WERI-Rb-1 (cell line): ENCODE measurements around the gene SLC12A9.

ENCODE experiments used
- DNase-seq: peaks from one replicate; pipeline ENCODE4 v3.0.0-alpha.2; 2020
- H3K27ac ChIP-seq: fragments of 250-450 bp; sonication (Bioruptor Pico); 2 replicates; pipeline ENCODE4 v1.5.1; 2020; ENCODE audit warnings: mild to moderate bottlenecking, moderate library complexity
- H3K27me3 ChIP-seq: fragments of 250-450 bp; sonication (Bioruptor Pico); 2 replicates; pipeline ENCODE4 v1.5.1; 2021; ENCODE audit warnings: mild to moderate bottlenecking, low read depth, moderate library complexity; ENCODE audit not compliant: insufficient read depth, severe bottlenecking
- H3K36me3 ChIP-seq: fragments of 250-450 bp; sonication (Bioruptor Pico); 2 replicates; pipeline ENCODE4 v1.5.1; 2020; ENCODE audit warnings: mild to moderate bottlenecking, moderate library complexity
- H3K4me3 ChIP-seq: 2 replicates; pipeline ENCODE4 v1.5.1; 2011; ENCODE audit warnings: low read depth, mild to moderate bottlenecking, control low read depth, low read length
- H3K9me3 ChIP-seq: fragments of 250-450 bp; sonication (Bioruptor Pico); 2 replicates; pipeline ENCODE4 v1.5.1; 2021; ENCODE audit warnings: mild to moderate bottlenecking, moderate library complexity; ENCODE audit not compliant: severe bottlenecking
- TF ChIP-seq, protein P1 (sequence below): IDR thresholded peaks from 2 replicates; pipeline ENCODE4 v1.5.1; 2011; ENCODE audit warnings: low read depth, mild to moderate bottlenecking, control low read depth, inconsistent platforms, low read length

Gene SLC12A9

DNA sequence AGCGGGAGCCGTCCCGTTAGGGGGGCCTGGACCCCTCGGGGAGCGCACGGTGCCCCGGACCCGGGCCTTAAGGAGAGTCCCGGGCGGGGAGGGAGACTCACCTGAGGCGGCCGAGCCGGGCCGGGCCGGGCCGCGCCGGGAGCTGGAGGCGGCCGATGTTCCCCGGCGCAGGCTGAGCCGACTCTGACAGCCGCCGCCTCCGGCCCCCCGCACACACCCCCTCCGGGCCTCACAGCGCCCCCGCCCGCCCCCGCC is 43.1 kb downstream of the SLC12A9 start, which contains the start of gene ACHE:
TSS of gene ACHE (minus strand) at position 188 of the 255 bp plus-strand sequence. CDS start 1,656 bp downstream, outside the sequence.
- no peak for DNase-seq
- Histone ChIP-seq H3K27ac (no peak within 1 kb of the TSS), H3K27me3 (peaks cover 58% of the 10 kb centered on the region), H3K36me3 (no peaks in the 10 kb centered on the region), H3K4me3 (peak within 1 kb of the TSS; percentile 41), H3K9me3 (no peaks in the 10 kb centered on the region)
- TF ChIP-seq, protein P1, sequence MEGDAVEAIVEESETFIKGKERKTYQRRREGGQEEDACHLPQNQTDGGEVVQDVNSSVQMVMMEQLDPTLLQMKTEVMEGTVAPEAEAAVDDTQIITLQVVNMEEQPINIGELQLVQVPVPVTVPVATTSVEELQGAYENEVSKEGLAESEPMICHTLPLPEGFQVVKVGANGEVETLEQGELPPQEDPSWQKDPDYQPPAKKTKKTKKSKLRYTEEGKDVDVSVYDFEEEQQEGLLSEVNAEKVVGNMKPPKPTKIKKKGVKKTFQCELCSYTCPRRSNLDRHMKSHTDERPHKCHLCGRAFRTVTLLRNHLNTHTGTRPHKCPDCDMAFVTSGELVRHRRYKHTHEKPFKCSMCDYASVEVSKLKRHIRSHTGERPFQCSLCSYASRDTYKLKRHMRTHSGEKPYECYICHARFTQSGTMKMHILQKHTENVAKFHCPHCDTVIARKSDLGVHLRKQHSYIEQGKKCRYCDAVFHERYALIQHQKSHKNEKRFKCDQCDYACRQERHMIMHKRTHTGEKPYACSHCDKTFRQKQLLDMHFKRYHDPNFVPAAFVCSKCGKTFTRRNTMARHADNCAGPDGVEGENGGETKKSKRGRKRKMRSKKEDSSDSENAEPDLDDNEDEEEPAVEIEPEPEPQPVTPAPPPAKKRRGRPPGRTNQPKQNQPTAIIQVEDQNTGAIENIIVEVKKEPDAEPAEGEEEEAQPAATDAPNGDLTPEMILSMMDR: no peak

DNA sequence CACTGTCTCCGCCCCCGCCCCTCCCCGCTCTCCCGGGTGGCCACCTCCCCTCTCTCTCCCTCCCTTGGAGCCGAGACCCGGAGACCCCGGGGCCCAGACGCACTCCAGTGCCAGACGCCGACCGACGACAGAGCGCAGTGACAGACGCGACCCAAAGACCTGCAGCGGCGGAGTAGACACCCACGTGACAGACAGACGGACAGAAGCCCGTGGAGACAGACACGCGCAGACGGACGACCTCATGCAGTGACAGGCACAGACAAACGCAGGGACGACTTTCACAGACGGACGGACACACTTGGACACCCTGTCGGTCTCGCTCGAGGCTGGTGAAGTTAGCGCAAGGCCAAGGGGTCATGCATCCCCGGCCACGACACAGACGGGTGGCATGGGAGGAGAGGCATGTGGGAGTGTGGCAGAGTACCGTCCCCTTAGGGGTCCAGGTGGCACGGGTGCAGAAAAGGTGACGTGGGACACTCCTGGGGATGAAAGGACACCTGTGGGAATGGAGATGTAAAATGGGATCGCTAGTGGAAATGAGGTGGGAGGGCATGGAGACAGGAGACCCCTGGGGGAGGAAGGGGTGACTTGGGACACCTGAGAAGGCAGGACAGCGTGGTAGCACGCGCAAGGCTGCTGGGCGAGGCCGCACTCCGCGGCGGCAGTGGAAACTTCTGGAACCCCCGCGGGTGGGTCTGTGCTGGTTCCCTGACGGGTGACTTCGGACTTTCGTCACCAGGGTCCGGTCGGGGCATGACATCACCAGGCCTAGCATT is 43.6 kb downstream of the SLC12A9 start:
- Histone ChIP-seq H3K36me3 (no peaks in the 10 kb centered on the region), H3K4me3 (peak overlapping the region; percentile 22), H3K27me3 (peaks cover 62% of the 10 kb centered on the region), H3K9me3 (no peaks in the 10 kb centered on the region), H3K27ac (no peak overlapping the region)
- DNase-seq: peak; percentile 51
- TF ChIP-seq, protein P1: no peak

DNA sequence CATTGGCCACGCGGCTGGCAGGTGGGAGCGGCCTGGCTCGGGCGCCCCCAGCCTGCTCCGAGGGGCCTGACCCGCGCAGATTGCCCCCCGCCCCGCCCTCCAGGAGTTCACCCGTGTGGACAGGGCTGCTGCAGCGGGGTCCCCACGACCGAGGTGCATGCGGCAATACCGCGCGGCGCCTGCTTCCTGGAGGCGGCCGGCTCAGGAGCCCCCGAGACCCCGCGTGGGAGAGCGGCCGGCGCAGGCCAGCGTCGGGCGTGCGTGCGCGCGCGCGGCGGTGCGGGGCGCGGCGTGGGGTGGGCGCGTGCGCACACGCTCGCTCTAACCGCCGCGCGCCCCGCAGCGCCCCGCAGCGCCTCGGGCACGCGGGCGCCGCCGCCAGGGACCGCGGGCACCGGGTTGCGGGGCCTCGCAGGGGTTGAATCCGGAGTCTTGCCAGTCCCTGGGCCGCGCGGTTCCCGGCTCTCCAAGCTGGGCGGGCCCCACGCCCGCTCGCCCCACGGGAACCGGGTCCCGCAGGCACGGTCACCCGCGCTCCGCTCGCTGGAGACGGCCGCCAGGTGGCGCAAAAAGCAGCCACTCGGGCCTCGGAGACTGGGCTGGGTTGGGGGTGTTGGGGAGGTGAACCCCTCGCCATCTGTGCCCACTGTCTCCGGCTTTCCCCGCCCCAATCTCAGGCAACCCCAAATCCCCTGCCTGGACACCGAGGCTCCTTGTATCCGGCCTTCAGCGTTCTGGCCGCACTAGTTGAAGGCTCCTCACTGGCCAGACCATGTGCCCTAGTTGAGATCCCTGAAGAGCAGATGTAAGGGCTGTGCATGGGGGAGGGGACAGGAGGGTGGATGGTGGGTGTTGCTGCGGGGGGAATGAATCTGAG is 44.5 kb downstream of the SLC12A9 start:
- Histone ChIP-seq H3K4me3 (peak overlapping the region; percentile 24), H3K27me3 (peaks cover 66% of the 10 kb centered on the region), H3K9me3 (no peaks in the 10 kb centered on the region), H3K27ac (no peak overlapping the region), H3K36me3 (no peaks in the 10 kb centered on the region)
- DNase-seq: peak; percentile 44
- TF ChIP-seq, protein P1: peak; percentile 81

DNA sequence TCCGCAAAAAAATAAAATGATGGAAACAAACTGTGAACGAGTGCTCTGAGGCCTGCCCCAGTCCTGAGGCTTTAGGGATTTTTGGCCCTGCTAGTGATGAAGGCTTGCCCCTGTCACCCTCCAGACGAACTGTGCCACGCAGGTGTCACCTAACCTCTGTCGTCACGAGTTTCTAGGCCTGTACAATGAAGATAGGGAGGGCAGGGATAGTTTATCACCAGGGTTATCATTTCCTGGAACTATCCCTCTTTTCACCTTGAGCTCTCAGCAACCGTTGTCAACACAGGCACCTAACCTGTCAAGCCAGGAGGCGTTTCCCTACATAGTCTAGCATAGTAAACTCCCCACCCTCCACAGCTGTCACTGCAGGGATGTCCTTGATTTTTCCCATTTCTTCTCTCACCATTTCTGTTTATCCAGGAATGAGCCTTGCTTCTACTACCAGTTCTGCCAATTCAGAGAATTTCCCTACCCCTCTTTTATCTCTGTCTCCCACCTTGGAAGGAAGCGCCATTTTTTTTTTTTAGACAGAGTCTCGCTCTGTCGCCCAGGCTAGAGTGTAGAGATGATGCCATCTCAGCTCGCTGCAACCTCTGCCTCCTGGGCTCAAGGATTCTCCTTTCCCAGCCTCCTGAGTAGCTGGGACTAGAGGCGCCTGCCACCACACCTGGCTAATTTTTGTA is 45.4 kb downstream of the SLC12A9 start:
- TF ChIP-seq, protein P1: no peak
- Histone ChIP-seq H3K27me3 (peaks cover 74% of the 10 kb centered on the region), H3K36me3 (no peaks in the 10 kb centered on the region), H3K9me3 (no peaks in the 10 kb centered on the region), H3K27ac (no peak overlapping the region), H3K4me3 (no peak overlapping the region)
- no peak for DNase-seq

DNA sequence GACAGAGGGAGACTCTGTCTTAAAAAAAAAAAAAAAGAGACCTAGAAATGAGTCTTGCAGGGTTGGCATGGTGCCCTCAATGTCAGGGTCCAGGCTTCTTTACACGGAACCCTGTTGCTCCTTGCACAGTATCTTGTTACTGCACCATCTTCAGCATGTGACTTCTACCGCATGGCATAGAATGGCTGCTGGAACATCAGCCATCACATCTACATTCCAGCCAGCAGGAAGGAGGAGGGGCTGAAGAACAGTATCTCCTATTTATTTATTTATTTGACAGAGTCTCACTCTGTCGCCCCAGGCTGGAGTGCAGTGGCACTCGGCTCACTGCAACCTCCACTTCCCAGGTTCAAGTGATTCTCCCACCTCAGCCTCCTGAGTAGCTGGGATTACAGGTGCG is 46.9 kb downstream of the SLC12A9 start:
- TF ChIP-seq, protein P1: no peak
- no peaks in the 10 kb centered on the region for H3K36me3 ChIP-seq
- H3K27me3 ChIP-seq: peaks cover 72% of the 10 kb centered on the region
- DNase-seq: no peak
- H3K9me3 ChIP-seq: no peaks in the 10 kb centered on the region
- H3K4me3 ChIP-seq: no peak overlapping the region
- H3K27ac ChIP-seq: no peak overlapping the region
